Inflammatory macrophage treated with lipopolysaccharide for 1 hour (primary cell): Measurements from ENCODE around the gene KCTD1.
"Not testable (repeated sequence)": the region's sequence is repeated elsewhere in the genome, so short reads cannot be mapped to it uniquely, and the experiment has no call there.

Experiments
- DNase-seq, 2 donors: peaks; one replicate each; pipeline ENCODE4 v3.0.0-alpha.2; 2020 to 2022

Gene KCTD1

GRCh38 chr18:26455639-26456038 is 92.7 kb downstream of the KCTD1 start:
- no peak for DNase-seq

- DNase-seq = no peak
Measured at GRCh38 chr18:26454616-26455015, 93.7 kb downstream of the KCTD1 start.

- DNase-seq = no peak
Measured at GRCh38 chr18:26454192-26454591, 94.2 kb downstream of the KCTD1 start.

GRCh38 chr18:26453386-26453901 is 94.9 kb downstream of the KCTD1 start:
- DNase-seq = no peak

DNA sequence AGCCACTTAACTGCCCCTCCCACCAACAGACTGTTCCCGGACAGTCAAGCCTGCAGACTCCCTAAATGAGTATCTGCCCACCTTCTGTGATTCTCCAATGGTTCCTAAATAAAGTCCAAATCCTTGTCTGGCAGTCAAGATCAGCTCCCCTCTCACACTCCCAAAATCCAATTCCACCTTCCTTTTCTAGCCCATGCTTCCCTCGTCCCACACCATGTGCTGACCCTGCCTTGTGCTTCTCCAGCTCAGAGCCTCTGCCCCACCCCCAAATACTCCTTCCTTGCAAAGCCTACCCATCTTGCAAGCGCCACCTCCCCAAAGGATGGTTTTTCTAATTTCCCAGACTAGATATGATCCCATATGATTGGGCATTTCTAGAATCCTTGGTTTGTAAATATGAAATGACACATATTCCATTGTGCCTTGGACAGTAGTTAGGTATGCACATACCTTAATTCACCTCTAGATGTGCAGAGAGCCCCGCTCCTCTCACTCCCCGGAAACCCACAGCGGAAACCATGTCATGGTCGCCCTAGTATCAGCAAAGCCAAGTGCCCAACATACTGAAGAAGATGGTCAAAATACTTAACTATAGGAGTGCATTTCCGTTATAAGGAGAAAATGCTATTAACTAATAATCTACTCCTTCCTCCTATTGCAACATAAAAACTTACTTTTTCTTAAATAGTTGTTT is 97.2 kb downstream of the KCTD1 start:
- DNase-seq = no peak

DNA sequence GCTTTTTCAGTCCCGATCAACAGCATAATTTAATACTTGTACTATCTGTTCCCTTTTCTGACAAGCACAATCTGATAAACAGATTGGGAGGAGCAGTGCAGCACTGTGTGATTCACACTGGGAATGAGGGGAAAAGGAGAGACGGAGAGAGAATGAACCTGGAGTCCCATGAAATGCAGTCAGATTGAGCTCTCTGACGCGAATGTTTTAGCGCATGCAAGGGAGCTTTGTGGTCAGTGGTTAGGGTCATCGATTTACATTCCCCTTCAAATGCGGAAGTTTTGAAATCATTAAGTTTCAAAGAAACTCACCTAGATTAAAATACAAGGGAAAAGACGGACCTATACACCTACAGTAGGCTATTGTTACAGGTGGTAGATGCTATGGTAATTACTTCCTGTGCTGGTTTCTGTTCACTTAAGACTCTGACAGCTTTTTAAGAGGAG is 99.6 kb downstream of the KCTD1 start:
- no peak for DNase-seq

- no peak for DNase-seq
Measured at GRCh38 chr18:26443853-26444252, 104.5 kb downstream of the KCTD1 start.

- DNase-seq = no peak
Measured at GRCh38 chr18:26442126-26442525, 106.2 kb downstream of the KCTD1 start.

DNA sequence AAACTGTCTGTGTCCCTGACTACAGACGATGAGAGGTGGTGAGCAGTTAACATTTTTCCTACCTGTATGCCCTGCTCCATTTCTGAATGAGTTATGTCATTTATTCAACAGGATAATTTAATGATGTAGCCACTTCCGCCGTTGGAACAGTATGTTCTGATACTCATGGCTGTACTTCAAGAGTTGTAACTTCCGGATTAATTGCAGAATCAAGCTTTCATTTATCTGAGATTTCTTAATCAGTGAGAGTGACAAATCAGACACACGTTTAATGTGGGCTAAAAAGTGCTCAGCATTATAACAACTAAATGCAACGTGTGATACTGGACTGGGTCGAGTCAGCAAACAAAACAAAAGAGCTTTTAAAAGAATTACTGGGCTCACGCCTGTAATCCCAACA is 107.7 kb downstream of the KCTD1 start:
- DNase-seq = no peak

- no peak for DNase-seq
Measured at GRCh38 chr18:26439537-26439936, 108.8 kb downstream of the KCTD1 start.

- no peak for DNase-seq
Measured at GRCh38 chr18:26438980-26439379, 109.4 kb downstream of the KCTD1 start.

GRCh38 chr18:26437634-26438033 is 110.7 kb downstream of the KCTD1 start:
- not testable (repeated sequence) for DNase-seq

DNA sequence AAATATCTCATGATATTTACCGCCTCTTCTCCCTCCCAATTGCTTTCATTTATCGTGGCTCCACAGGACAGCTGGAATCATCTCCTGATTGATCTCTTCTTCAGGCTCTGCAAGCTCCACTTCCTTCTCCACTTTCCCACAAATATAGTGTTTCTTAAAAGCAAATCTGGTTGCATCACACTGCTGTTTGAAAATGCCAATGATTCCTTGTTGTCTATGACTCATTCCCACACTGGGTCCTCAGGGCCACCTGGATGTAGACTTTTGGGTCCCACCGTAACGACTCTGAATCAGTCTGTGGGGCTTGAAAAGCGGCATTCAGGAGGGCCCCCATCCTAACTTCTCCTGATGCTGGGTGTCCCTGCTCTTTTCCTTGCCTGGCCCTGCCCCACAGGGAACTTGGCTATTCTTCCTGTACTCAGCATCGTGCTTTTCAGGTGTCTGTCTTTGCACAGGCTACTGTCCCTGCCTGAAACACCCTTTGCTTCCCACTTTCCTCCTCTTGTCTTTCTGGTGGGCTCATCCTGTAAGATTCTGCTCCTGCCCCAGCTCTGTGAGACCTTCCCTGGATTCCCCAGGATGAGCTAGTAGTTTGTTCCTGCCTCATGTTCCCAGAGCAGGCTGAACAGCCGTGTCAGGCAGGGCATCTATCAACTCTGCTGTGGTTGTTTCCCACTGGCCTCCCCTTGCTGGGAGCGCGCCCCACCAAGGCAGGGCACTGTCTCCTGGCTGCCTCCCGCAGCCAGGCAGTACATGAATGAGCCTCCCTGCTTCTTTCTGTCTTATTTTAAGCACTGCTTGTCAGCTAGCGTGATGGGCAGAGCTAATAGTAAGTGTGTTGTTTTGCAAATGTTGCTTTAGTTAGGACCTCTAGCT is 111.9 kb downstream of the KCTD1 start:
- DNase-seq = no peak

DNA sequence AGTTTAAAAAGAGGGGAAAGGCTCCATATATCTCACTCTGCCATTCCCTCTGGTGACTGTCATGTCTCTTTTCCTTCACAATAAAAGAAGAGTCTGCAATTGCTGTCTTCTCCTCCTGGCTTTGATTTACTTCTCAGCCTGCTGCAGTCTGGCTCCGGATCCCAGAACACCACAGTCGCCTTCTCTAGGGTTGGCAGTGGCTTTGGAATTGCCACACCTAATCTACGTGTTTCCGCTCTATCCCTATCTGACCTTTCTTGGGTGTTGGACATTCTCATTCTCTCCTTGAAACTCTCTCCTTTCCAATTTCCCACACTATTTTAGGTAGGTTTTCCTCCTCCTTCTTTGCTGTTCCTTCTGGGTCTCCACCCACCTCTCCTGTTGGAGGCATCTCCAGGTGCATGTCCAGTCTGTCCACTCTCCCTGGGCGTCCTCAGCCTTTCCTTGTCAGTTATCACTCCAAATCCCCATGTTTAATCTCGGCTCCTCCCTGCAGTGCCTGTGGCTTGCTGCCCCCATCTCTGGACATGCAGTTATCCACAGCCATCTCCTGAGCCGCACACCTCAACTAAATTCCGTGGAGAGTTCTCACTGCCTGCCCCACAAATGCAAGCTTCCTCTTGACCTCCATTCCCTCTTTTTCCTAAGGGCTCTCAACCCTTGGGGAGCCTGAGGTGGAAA is 112.8 kb downstream of the KCTD1 start:
- DNase-seq = no peak

- DNase-seq = no peak
Measured at GRCh38 chr18:26434887-26435286, 113.5 kb downstream of the KCTD1 start.

DNA sequence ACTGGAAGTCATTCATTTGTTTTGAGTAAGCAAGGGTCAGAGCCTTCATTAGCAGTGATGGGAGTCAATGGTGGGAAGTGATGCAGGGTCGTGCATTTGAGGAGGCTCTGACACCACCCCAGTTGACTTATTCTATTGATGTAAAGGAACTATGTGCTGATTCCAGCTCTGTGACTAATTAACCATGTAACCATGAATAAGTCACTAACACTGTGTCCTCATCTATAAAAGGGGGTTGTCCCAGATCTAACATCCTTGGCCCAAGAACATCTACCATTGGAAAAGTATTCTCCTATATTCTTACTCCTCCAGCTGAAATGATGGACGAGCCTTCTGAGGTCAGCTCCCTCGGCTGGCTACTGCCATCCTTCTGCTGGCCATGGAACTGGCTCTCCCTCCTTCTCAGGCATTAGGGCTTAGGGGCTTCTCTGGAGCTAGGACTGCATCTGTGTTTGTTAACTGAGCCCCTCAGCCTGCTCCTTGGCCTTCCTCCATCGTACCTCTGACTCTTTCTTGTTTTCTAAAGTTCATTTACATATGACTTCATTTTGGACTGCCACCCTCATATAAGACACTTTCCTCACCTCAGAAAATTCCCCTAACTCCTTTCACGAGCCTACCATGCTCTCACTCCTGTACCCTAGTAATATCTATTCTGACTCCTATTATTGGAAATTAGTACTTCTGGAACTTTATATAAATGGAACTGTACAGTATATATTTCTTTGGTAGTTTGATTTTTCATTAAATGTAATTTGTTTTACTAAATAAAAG is 115.5 kb downstream of the KCTD1 start:
- no peak for DNase-seq

- DNase-seq = no peak
Measured at GRCh38 chr18:26429535-26430226, 118.7 kb downstream of the KCTD1 start.

DNA sequence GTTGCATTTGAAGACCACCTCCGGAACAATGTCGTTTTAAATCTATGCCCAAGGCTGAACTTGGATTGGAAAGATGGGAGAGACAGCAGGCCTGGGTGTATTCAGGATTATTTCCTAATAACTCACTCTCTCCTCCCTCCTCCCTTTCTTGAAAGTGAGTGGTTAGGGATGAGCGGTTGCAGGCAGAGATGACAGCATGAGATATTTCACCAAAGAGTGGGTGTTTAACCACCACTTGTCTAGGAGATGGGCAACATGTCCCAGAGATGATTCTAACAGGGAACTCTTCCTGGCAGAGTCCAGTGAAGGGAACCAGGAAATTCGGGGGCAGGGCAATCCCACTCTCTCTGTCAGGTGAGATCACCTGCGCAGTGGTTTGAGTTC is 123.2 kb downstream of the KCTD1 start:
- no peak for DNase-seq

DNA sequence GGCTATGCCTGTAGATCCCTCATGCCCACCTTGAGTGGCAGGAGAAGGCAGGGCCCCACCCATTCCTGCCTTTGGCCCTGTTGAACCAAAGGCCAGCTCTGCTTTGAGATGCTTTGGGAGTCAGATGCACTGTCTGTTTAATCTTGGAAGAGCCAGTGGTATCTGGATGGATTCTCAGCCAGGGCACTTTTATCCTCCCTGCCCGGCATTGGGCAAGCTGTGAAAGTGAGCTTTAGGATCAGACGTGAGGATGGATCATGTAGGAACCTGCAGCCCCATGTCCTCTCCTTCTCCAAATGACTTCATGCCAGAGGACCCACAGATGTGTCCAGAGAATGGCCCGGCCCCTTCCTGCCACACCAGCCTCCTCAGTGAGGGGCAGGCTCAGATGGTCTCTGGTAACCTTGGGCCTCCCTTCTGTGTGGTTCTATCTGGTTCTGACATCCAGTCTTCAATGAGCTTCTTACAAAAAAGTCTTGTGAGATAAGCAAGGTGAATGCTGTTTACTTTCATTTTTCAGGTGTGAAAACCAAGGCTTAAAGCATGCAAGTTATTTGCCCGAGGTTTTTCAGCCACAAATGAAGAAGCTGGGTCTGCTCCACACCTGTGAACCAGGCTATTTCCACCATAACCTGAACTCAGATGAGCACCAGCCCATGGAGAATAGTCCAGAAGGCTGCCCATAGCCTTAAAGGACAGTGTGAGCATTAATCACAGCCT is 123.8 kb downstream of the KCTD1 start:
- DNase-seq = no peak

DNA sequence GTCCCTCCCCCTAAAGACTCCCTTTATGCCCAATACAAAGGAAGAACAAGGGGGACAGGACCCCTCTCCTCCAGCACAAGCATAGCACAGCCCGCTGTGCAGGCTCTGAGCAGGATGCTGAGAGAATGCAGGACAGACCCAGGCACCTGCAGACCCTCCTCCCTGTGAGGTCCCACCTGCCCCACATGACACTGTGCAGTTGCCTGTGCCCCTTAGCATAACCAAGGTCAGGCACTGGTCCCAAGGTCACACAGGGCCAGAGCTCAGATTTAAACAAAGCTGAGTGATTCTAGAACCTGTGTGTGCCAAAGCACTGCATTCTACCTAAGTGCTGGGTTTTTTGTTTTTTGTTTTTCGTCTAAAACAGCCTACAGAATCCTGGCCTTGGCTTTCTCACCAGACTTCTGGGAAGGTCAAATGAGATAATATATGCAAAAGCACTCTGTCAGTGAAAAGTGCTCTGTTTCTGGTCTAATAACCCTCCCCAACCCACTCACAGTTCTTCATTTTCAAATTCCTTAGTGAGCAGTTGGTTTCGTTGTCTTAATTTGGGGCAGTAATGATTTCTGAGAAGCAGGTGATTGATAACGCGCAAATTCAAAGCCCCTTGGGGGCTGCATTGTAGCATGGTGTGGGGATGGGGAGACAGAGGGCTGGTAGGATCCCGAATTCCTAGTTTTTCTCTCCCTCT is 125.7 kb downstream of the KCTD1 start:
- no peak for DNase-seq

DNA sequence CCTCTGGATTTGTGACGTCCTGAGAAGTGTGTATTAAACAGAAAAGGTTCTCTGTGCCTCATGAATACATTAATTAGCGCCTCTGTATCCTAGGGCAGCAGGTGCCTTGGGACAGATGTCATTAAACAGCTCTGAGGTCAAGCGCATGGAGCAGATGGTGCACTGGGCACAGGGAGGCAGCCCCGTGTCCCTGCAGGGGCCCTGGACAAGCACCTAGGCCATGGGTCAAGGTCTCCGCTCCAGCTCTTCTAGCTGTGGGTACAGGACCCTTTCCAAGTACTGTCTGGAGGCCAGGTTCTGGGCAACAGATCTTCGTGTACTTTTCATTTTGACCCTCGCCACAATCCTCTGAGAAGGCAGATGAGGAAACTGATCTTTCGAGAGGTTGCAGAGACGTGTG is 126.4 kb downstream of the KCTD1 start:
- DNase-seq = no peak
